Mesothelial cell of epicardium (in vitro differentiated cells): ENCODE data around the gene IQGAP1. TPM values are rescaled to one million over a fixed set of nuclear protein-coding genes. Genes with fewer than 3 reads are reported as not detected.

Experiments
- DNase-seq, 2 experiments: peaks; one replicate each; pipeline ENCODE4 v3.0.0; 2021; ENCODE audit warnings: low spot score in 2 of 2; ENCODE audit not compliant: unreplicated experiment in 2 of 2
- H3K27ac Mint-ChIP-seq: 2 replicates; pipeline ENCODE4 v1.8.0; 2021; ENCODE audit warnings: mixed read lengths
- H3K27me3 Mint-ChIP-seq: 2 replicates; pipeline ENCODE4 v1.8.0; 2021; ENCODE audit warnings: low read depth, mixed read lengths
- H3K36me3 Mint-ChIP-seq: 2 replicates; pipeline ENCODE4 v1.8.0; 2021; ENCODE audit warnings: mixed read lengths
- H3K4me1 Mint-ChIP-seq: 2 replicates; pipeline ENCODE4 v1.8.0; 2021; ENCODE audit warnings: mixed read lengths
- H3K4me3 Mint-ChIP-seq: 2 replicates; pipeline ENCODE4 v1.8.0; 2021; ENCODE audit warnings: mild to moderate bottlenecking, moderate library complexity, mixed read lengths
- H3K9me3 Mint-ChIP-seq: 2 replicates; pipeline ENCODE4 v1.8.0; 2021; ENCODE audit warnings: mixed read lengths
- total RNA-seq: library from RNA; stranded (reverse); gene quantifications from 3 replicates; pipeline ENCODE4 v1.2.1, GENCODE V29; 2021
- TF ChIP-seq, protein P1 (sequence below): fragments of 200-600 bp; sonication (generic); IDR thresholded peaks from one replicate; pipeline ENCODE4 v1.5.0; 2021; ENCODE audit warnings: antibody characterized with exemption; ENCODE audit not compliant: unreplicated experiment

The IQGAP1 gene
- total RNA-seq, 1 donor from 2014 or later = 110 TPM

DNA sequence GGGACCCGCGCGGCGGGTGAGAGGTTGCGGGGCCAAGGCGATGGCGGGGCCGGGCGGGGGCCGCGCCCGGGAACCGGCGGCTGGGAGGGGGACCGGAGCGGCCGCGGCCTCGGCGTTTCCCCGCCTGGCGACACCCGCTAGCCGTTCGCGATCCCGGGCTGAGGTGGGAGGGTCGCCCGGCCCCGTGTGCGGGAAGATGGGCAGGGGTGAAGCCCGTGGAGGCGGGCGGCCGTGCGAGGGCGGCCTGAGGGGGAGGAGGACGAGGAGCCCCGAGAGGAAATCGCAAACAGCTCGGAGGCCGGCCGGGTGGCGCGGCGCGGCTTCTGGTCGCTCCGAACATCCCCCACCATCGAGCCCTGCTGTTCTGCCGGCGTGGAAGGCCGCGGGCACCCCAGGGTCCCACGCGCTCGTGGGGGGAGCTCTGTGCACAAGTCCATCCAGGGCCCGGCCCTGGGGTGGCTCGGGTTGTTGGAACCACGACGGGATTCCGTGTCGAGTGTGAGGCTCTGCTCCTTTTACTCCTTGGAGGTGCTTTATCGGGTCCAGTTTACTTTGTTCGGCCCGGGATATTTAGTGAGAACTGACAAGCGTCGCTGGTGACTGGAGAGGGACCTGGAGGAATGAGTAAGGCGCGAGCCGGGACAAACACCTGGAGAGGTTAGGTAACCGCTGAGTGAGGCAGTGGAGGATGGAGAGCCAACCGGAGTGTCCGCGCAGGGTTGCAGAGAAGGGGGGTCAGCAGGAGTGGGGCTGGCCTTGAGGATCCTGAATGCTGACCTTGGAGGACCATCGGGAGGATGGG lies 142.4 kb downstream of the IQGAP1 start:
- TF ChIP-seq, protein P1, sequence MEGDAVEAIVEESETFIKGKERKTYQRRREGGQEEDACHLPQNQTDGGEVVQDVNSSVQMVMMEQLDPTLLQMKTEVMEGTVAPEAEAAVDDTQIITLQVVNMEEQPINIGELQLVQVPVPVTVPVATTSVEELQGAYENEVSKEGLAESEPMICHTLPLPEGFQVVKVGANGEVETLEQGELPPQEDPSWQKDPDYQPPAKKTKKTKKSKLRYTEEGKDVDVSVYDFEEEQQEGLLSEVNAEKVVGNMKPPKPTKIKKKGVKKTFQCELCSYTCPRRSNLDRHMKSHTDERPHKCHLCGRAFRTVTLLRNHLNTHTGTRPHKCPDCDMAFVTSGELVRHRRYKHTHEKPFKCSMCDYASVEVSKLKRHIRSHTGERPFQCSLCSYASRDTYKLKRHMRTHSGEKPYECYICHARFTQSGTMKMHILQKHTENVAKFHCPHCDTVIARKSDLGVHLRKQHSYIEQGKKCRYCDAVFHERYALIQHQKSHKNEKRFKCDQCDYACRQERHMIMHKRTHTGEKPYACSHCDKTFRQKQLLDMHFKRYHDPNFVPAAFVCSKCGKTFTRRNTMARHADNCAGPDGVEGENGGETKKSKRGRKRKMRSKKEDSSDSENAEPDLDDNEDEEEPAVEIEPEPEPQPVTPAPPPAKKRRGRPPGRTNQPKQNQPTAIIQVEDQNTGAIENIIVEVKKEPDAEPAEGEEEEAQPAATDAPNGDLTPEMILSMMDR = no peak
- Mint-ChIP-seq H3K27me3 (no peaks in the 10 kb centered on the region), H3K4me1 (peaks cover 37% of the 10 kb centered on the region), H3K4me3 (peak overlapping the region; percentile 83), H3K9me3 (no peaks in the 10 kb centered on the region), H3K36me3 (peaks cover 4% of the 10 kb centered on the region), H3K27ac (peak overlapping the region; percentile 90)
- DNase-seq = peak; percentile 40 to 58

DNA sequence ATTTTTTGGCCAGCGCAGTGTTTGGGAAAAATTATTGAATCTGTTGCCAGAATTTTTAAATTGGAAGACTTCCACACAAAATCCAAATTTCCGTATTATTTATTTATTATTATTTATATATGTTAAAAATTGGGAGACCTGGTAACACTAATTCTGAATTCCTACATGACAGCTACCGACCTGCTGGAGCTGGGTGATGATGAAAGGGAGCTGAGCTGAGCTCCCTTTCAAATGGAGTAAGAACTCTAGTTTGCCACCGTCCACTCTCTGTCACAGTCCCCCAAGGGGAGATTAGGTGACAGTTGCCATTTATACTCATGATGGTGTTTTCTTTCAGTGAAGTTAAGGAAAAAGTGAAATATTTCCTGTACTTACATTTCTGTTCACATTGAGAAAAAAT lies 143.1 kb downstream of the IQGAP1 start:
- H3K27me3 Mint-ChIP-seq = no peaks in the 10 kb centered on the region

DNA sequence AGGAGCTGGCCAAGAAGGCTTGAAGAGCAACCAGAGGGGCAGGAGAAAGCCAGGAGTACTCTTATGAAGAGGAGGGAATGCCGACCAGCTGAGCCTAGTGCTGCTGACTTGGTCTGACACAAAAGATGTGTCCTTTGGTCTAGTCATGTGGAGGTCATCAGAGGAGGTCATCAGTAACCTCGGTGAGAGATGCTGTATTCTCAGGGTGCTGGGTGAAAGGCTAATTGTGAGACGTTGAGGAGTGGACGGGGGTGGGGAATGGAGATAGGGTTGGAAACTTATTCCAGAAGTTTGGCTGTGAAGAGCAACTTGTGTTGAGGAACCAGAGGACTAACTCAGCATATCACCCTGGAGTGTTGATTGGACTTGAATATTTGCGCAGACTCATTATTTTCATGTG lies 147.2 kb downstream of the IQGAP1 start:
- H3K27ac Mint-ChIP-seq = no peak overlapping the region
- no peaks in the 10 kb centered on the region for H3K27me3 Mint-ChIP-seq
- no peaks in the 10 kb centered on the region for H3K9me3 Mint-ChIP-seq
- peaks cover 68% of the 10 kb centered on the region for H3K4me1 Mint-ChIP-seq
- TF ChIP-seq, protein P1 = no peak
- no peak for DNase-seq
- peaks cover 11% of the 10 kb centered on the region for H3K36me3 Mint-ChIP-seq
- no peak overlapping the region for H3K4me3 Mint-ChIP-seq

More for the DNA sequence above, 143.1 kb downstream of the IQGAP1 start:
- Mint-ChIP-seq H3K27ac (peak overlapping the region; percentile 90), H3K9me3 (no peaks in the 10 kb centered on the region), H3K36me3 (peaks cover 4% of the 10 kb centered on the region), H3K4me3 (peak overlapping the region; percentile 83), H3K4me1 (peaks cover 40% of the 10 kb centered on the region)
- TF ChIP-seq, protein P1 = no peak
- DNase-seq = no peak

DNA sequence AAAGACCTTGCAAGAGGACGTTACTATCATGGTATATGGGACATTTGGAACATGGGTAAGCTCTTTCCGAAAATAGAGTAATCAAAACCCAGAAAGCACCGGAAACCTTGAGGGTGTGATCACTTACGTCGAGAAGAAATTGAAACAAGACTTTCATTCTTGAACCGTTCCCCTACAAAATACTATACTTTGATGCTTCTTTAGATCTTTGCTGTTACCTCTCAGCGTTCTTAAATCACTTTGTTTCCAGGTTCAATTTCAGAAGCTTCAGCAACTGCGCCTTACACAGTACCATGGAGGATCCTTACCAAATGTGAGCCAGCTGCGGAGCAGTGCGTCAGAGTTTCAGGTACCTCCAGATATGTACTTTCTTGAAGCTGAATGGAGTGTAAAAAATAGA lies 151.7 kb downstream of the IQGAP1 start:
- peaks cover 23% of the 10 kb centered on the region for H3K36me3 Mint-ChIP-seq

DNA sequence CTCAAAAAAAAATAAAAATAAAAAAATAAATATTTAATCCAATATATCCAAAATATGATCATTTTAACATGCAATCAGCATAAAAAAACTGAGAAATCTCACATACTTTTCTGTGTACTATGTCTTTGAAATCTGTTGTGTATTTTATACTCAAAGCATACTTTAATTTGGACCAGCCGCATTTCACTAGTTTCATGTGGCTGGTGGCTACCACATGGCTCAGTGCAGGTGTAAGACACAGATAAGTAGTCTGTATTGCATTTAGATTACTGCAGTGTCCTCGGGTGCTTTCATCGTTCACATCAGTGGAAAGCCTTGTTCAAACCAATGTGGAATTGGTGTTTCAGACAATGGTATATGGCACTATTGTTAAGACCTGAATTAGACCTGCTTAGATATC lies 152.7 kb downstream of the IQGAP1 start:
- TF ChIP-seq, protein P1 = no peak
- Mint-ChIP-seq H3K27me3 (no peaks in the 10 kb centered on the region), H3K4me1 (peaks cover 38% of the 10 kb centered on the region), H3K36me3 (peaks cover 28% of the 10 kb centered on the region), H3K4me3 (no peak overlapping the region), H3K9me3 (no peaks in the 10 kb centered on the region), H3K27ac (no peak overlapping the region)
- DNase-seq = no peak

More for the DNA sequence above, 151.7 kb downstream of the IQGAP1 start:
- no peak for DNase-seq
- Mint-ChIP-seq H3K4me1 (peaks cover 38% of the 10 kb centered on the region), H3K4me3 (no peak overlapping the region), H3K9me3 (no peaks in the 10 kb centered on the region), H3K27me3 (no peaks in the 10 kb centered on the region), H3K27ac (peak overlapping the region; percentile 30)
- TF ChIP-seq, protein P1 = no peak
